HG03045 (cell line): ENCODE measurements around the gene KEL.

Experiments used
- ATAC-seq: cut with Tn5 transposase; IDR thresholded peaks from one replicate; pipeline ENCODE4 v1.9.1; 2021; ENCODE audit warnings: mild to moderate bottlenecking, moderate library complexity; ENCODE audit not compliant: unreplicated experiment

KEL gene

DNA sequence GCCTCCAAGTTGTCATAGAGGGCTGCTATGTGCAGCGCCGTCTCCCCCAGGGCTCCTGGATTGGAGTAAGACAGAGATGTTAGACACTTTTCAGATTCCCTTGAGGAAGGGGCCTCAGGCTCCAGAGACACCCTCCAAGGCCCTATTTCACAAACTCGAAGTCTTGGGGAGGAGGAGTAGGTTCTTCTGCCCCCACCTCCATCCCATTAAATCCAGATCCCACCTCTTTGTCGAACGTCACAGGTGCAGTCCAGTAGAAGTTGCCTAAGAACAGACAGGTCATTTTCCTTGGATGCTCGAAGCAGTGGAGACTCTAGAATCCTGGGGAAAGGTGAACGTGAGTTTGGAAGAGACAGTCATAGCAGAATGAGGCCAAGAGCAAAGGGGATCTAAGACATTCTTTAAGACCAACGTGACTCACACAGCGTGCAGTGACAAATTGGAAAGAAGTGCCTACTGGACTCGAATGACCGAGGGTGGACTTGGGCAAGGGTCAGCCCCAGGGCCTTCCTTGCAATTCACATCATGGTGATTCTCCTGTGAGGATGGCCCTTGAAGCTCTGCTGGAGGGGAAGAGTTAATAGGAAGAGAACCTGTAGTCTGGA lies 31.9 kb downstream of the KEL start:
- no peak for ATAC-seq

DNA sequence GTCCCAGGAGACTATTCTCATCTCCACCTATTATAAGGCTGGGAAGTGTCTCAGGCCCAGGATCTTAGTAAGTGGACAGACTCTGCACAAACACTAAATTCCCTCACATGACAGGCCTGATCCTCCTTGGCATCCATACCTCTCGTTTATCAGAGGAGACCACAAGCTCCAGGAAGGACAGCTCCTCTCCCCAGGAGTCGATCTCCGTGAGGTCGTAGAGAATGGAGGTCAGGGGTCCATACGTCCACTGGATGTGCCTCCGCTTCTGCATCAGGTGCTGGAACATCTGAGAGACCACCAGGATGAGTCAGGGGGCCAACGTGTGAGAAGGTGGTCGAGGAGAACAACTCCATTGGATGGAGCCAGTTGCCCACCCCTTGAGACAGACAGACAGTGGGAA lies 34.2 kb downstream of the KEL start:
- ATAC-seq = no peak

DNA sequence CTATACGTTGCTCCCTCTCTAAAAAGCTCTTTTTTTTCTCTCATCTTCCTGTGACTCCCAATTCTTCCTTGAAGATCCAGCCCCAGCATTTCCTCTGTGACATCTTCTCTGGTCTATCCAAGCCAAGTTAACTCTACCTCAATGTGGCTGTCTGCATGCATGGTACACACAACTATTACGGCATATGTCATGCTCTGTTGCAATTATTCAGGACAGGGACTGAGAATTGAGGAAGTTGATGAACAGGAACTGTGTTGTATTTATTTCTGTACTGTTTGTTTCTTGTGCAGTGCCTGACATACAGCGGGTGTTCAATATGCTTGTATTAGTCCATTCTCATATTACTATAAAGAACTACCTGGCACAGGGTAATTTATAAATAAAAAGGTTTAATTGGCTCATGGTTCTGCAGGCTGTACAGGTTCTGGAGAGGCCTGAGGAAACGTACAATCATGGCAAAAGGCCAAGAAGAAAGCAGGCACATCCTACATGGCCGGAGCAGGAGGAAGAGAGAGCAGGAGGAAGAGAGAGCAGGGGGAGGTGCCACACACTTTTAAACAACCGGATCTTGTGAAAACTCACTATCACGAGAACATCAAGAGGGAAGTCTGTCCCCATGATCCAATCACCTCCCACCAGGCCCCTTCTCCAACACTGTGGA lies 34.9 kb downstream of the KEL start:
- ATAC-seq = no peak

DNA sequence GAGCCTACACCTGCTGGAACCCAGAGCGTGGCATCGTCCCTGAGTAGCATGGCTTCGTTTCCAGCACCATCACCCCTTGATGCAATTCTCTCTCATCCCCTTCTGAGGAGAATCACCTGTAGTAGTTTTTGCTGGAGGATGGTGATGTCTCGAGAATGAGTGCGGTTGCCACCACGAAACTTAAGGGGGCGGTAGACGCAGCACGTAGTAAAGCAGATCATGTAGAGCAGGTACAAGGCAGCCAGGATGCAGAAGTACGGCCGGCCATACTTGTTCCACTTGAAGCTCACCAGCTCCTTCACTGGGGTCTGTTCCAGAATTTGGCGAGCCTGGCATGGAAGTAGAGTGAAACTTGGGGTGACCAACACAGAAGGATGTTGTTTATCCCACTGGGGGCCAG lies 36.8 kb downstream of the KEL start:
- ATAC-seq = no peak

DNA sequence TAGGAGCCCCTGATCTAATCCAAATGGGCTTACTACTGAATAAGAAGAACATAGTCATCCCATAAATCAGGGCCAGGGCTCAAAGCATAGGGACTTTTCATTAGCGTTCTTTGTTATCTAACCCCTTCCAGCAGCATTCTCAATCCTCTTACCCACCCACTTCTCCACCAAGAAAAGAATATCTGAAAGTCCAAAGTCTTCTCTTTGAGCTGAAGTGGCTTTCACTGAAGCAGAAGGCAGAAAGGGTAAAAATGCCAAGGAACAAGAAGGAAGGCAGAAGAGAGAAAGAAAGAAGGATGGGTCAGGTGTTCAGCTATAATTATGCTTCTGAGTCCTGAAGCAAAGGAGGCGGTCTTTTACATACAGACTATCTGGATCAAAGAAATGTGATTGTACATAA lies 38.8 kb downstream of the KEL start:
- ATAC-seq = no peak

DNA sequence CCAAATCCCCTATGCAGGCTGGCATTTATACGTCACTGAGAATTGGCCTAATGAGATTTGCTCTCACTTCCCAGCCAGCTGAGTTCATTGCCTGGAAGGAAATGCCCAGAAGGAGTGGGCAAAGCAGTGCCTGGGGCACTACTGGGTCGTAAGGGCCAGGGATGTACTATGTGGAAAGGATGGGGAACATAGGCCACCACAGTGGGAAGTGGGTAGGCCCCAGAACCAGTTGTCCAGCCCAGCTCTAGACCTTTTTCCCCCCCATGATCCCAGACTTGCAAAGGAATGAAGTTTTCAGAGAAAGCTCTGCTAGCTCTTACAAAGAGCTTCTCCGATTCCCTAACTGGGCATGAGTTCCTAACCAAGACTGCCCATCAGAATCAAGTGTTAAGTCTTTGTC lies 42.5 kb downstream of the KEL start:
- ATAC-seq = no peak

DNA sequence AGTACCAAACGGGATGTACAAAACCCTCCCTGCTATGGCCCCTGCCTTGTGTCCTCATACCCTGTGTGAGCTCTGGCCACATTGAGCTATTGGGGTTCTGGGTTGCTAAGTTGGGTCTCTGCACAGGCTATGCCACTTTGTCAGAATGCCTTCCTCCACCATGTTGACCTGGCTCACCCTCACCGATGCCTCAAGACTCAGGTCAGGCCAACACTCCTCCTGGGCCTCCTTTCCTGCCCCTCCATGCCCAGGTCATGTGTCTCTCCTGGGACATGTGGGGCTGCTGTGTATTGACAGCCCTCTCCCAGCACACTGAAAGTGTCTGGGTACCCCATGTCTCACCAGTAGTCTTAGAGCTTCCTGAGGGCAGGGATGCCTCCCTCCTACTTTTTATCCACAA lies 43.3 kb downstream of the KEL start:
- no peak for ATAC-seq

DNA sequence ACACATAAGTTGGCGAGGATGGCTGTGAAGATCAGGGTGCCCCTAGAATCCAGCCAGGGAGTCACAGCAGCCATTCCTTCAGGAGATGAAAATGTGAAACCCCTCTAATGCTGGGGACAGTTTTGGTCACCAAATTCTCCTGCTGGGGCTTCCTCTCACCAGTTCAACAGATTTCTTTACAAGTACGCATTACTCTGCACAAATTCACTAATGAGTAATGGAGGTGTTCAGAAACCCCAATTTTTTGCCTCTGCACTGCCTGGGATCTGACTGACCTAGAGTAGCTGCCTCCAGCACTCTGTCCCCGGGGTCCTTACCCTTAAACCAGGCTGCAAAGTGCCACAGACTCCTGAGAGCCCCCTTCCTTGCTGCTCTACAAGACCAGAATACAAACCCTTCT lies 44.7 kb downstream of the KEL start:
- no peak for ATAC-seq

DNA sequence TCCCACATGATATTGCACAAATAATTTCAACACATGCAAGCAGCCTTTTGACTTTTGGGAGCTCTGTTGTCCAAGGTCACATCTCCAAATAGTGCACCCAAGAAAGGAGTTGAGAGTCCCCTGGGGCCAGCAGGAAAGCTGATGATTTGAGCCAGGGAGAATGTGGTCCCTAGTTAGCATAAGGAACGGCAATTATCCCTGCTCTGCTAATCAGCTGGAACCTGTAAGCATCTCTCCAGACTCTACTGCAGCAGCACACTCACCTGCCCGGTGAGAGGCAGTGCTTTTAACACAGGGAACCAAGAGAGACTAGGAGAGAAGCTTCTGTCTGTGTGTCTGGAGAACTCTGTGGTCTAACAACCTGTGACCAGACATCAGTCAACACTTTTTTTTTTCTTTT lies 45.7 kb downstream of the KEL start:
- no peak for ATAC-seq

DNA sequence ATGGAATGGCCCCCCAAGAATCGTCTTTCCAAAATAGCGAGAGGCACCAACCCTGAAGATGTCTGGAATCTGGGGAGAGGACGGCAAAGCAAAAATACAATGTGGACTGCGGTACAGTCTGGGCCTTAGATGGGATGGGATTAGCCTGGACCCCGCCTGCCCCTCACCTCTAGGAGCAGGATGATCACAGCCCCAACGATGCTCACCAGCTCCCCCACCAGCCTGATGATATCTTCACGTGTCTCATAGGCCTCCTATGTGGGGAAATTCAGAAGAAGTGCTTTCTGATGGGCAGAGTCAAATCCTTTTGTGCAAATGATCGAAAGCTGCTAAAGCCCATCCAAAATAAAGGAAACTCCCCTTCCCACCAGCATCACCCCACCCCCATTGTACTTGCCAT lies 46.8 kb downstream of the KEL start:
- ATAC-seq = no peak

DNA sequence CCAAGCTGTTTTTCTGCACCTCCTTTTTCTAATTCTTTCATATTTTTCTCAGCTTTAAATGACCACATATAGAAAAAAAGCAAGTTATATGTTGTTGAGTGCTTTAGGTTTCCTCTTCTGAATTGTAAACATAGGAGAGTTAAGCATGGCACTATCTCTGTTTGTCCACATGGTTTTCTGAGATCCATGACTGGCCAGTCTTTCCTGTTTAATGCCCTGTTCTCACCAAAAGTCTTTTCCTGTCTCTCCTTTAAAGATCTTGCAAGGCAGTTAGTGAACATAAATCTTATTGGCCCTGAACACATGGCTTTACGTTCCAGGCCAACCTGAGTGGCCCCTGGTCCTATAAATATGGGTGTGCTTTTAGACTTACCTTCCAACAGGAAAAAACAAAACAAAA lies 48.0 kb downstream of the KEL start:
- ATAC-seq = no peak

DNA sequence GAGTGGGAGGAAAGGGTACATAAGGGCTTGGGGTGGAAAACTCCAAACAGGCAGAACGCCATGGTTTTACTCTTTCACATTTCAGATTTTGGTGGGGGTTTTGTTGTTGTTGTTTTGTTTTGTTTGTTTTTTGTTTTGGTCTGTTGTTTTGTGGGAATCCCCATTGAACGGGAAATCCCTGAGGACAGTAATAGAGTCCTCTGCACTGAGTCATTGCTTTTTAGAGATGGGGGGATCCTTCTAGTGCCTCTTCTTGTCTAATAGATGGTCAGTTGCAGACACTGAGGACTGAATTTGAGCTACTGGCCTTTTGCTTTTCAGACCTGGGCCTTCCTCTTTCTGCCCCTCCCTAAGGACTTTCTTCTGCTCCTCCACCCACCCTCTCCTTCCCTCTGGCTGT lies 48.6 kb downstream of the KEL start:
- ATAC-seq = no peak

DNA sequence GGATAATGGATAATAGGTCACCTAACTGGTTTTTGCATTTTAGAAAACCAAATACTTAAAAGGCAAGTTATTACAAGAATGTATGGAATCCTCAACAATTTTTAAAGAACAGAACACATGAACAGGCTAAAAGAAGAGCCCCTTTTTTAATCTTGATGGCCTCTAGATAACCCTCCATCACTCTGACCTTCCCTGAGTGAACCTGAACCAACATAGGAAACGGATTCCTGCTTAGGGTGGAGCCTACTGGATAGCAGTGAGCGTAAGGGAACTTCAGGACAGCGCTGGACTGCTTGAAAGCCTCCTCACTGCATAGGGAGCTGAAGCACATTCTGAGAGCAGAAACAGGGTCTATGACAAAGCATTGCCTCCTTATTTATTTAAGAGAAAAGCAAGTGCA lies 49.1 kb downstream of the KEL start:
- no peak for ATAC-seq

DNA sequence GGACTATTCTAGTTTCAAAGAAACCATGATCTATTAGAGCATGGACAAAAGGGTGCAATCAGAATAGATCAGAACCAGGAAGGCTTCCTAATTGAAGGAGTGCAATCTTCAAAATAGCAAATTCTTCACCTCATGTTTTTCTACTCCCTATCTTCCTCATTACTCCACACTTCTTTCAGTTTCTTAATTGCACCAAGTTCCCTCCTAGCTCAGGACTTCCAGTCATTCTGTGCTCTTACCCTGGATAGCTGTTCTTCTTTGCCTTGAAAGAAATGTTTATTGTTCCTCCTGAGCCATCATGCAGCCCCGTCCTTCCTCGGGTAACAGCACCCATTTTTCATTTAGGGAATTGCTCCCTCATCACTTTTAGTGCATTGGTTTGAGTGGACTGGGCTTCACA lies 51.7 kb downstream of the KEL start:
- ATAC-seq = no peak

DNA sequence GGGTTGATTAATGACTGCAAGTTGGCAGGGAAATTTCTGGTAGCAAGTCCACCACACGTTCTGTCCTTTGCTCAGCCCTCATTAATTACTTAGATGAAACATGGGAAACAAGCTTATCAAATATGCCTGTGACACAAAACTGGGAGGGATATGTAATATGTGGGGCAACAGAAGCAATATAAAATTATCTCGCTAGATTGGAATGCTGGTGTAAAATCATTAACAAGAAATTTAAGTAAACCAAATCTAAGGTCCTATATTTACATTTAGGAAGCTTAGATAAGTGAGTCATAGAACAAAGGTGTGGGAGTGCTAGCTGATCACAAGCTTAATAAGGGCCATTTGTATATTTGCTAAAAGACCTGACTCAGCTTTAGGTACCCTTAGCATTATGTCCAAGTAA lies 52.1 kb downstream of the KEL start:
- ATAC-seq = no peak

DNA sequence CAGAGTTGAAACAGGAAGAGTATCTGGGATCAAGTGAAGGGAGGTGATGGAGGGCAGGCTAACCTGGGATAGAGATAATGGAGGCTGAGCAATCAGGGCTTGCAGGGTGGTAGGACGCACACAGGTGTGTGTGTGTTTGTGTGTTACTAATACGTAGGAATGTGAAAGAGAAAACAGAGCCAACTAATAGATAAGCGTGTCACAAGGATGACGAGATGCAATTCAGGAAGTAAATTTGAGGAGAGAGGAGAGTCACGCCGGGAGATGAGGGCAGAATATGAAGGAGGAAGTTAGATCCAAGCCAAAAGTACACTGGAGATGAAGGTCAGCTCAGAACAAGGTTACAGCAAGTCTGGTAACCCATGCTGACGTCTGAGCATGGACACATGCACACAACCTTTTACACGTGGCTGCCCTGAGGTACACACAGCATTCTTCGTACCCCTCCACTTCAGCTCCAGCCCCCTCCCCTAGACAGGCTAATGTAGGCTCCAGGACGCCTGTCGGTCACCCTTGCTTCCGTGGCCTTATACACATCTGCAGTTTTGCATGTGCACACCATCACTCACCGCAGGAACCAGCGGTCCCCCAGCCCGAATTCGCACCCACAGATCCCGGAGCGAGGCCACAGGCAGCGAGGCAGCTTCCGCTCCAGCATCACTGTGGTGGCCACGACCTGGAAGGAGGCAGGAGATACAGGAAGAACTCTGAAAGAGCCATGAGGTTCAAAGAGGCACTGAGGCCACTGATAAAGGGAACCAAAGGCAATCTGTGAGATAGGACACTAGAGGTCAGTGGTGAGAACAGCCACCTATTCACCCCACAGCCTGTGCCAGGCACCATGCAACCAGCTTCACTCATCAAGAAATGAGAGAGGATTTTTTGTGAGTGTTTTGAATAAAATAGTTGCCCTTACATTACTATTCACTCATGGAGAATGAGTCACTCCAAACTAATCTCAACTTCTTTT lies 53.0 kb downstream of the KEL start:
- ATAC-seq = no peak

DNA sequence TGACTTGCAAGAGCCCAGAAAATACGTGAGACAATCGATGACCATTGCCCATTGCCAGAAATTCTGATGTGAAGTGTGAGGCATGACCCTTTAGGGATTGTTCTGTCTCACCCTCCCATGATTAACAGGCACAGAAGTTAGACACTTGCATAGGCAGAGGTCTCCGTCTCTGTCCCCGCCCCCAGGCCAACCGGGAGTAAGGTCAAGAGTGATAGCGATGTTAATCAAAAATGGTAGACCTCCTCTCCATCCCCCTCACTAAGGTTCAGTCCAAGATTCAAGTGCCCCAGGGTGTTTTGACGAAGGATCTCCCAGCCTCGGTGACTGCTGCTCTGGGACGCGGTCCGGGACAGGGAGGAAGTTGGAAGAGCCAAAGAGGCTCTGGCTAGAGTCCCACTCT lies 53.9 kb downstream of the KEL start:
- ATAC-seq = no peak

DNA sequence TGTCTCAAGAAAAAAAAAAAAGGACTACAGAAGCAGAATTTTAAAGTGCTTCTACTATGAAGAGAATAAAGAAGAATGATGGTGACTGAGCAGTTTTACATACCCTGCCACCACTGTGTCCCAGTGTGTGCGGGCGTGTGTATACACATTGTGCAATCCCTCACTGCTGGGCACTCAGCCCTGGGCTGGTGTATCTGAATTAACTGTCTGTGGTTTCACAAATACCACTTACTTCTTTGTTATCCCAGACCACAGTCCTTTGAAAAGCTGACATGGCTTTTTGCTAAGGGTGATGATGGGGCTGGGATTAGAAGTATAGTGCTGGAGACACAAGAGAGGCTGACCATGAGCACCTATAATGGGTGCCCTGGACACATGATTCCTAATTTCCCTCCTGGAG lies 55.5 kb downstream of the KEL start:
- ATAC-seq = no peak

DNA sequence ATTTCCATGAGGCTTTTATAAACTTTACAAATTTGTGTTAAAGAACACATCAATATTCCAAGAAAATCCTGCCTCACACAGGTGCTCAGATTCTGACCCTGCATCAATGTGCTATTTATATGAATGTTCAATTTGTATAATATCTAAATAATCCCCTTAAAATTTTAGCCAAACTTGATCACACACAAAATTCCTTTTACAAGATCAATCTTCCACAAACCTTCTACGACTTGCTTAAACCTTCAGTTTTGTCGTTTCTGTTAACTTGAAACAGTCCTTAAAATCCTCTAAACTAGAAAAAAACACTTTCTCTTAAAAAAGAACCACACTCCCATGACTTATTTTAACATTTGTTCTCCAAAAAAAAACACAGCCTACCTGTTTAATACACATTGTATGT lies 56.4 kb downstream of the KEL start:
- ATAC-seq = no peak

DNA sequence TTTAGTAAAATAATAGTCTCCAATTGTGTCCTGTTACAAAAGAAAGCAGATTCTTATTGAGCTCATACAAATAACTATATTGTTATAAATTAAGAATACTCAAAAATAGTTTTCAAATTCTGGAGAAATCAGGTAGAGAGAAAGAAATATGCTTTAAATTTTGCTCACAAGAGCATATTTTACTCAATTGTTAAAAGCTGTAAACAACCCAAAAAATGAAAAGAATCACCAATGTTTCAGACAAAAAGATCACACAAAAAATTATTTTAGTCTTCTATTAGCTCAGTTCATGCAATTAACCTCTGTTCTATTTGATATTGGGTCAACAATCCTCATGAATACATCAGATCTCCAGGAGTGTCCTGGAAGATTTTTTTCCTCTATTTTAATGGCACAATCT lies 58.0 kb downstream of the KEL start:
- ATAC-seq = no peak

DNA sequence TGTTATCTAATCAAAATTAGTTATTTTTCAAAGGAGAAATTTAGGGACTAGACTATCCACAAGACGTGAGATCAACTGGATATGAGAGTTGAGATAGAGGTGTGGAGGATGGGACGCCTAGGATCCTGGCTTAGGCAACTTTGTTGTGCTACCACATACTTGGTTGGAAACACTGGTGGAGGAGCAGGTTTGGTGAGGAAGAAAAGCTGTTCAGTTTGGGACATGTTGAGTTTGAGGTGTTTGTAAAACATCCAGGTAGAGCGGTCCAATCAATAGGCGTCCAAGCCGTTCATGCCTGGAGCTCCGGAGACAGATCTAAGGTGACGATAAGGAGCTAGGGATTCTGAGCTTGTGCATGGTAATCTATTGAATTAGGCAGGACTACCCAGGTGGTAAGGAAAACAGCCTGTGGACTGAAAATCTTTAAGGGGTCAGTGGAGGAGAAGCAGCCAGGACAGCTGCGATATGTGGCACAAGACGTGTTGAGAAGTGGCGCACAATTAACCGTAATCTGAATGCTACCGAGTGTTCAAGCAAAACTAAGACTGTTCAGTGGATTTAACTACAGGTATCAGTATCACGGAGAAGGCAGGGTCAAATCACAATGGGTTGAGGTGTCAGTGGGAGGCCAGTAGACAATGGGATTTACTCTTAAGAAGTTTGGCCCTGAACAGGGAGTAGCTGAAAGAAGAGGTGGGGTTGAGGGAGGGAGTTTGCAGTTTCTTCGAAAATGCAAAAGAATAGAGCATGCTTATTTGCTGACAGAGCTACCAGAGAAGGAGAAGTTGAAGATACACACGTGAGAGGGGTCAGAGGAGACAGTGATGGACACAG lies 60.5 kb downstream of the KEL start:
- no peak for ATAC-seq
